ENCODE measurements around the gene PPP4C.

Gene PPP4C

DNA sequence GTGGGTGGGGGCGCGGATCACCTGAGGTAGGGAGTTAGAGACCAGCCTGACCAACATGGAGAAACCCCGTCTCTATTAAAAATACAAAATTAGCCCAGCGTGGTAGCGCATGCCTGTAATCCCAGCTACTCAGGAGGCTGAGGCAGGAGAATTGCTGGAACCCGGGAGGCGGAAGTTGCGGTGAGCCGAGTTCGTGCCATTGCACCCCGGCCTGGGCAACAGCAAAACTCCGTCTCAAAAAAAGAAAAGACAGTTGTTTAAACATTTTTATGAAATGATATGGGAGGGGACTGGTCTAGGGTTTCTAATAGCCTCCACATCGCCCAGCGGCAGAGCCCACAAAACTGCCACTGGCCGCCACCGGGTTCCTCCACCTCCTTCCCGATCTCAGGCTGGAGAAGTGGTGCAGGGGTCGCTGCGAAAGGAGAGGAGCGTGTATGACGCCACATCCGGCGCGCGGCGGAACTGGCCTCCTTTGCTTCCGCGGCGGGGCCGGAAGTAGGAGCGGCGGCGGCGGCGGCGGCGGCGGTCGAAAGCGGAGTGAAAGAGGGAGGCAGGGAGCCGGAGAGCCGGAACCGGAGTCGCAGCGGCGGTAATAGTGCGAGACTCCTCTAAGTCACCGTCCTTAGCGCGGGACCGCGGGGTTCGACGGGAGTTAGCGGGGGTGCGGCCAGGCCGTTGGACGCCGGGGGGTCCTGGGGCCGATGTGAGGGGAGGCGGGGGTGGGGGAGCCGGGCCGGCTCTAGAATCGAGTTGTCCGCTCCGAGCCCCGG, at the start of gene PPP4C:
TSS of gene PPP4C (plus strand) at position 492 of the 773 bp plus-strand sequence. CDS start 384 bp downstream, outside the sequence.
- Histone ChIP-seq H3K36me3 (ENCODE audit: low read depth) (peaks cover 63% of the 10 kb centered on the region), H3K4me1 (ENCODE audit: insufficient read depth, poor library complexity, severe bottlenecking) (peaks cover 13% of the 10 kb centered on the region), H3K9me3 (ENCODE audit: severe bottlenecking) (no peaks in the 10 kb centered on the region), H3K4me3 (ENCODE audit: severe bottlenecking) (peak within 1 kb of the TSS; percentile 87), H3K27me3 (ENCODE audit: insufficient read depth, poor library complexity, severe bottlenecking) (no peaks in the 10 kb centered on the region), H3K27ac (ENCODE audit: poor library complexity, severe bottlenecking) (peak within 1 kb of the TSS; percentile 69)
- DNase-seq (ENCODE audit: low spot score): peak; percentile 89
- ATAC-seq (ENCODE audit: low read depth): peak; percentile 89
- TF ChIP-seq, protein P1, sequence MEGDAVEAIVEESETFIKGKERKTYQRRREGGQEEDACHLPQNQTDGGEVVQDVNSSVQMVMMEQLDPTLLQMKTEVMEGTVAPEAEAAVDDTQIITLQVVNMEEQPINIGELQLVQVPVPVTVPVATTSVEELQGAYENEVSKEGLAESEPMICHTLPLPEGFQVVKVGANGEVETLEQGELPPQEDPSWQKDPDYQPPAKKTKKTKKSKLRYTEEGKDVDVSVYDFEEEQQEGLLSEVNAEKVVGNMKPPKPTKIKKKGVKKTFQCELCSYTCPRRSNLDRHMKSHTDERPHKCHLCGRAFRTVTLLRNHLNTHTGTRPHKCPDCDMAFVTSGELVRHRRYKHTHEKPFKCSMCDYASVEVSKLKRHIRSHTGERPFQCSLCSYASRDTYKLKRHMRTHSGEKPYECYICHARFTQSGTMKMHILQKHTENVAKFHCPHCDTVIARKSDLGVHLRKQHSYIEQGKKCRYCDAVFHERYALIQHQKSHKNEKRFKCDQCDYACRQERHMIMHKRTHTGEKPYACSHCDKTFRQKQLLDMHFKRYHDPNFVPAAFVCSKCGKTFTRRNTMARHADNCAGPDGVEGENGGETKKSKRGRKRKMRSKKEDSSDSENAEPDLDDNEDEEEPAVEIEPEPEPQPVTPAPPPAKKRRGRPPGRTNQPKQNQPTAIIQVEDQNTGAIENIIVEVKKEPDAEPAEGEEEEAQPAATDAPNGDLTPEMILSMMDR (IDR thresholded peaks at IDR 0.05; ENCODE audit: poor library complexity, severe bottlenecking): no peak

DNA sequence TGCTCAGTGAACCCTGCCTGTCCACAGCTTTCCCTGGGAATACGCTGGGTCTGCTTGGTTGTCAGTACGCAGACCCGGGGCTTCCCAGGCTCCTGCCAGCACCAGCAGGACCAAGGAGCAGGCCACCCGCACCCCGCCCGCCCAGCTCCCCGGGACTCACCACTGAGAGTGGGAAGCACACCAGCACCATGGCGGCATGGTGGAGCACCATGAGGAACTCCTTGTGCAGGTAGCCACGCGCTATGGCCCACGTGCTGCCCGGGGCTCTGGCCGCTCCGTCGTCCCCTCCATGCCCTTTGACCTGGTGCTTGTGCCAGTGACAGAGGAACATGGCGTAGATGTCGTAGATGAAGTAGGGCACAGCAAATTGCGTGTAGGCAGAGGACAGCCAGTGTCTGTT, 49.3 kb upstream of the PPP4C start:
- Histone ChIP-seq H3K27me3 (ENCODE audit: insufficient read depth, poor library complexity, severe bottlenecking) (peaks cover 6% of the 10 kb centered on the region), H3K27ac (ENCODE audit: poor library complexity, severe bottlenecking) (no peak overlapping the region), H3K9me3 (ENCODE audit: severe bottlenecking) (no peaks in the 10 kb centered on the region), H3K4me3 (ENCODE audit: severe bottlenecking) (no peak overlapping the region), H3K4me1 (ENCODE audit: insufficient read depth, poor library complexity, severe bottlenecking) (no peaks in the 10 kb centered on the region), H3K36me3 (ENCODE audit: low read depth) (no peaks in the 10 kb centered on the region)
- DNase-seq (ENCODE audit: low spot score): no peak
- TF ChIP-seq, protein P1 (IDR thresholded peaks at IDR 0.05; ENCODE audit: poor library complexity, severe bottlenecking): no peak
- no peak for ATAC-seq (ENCODE audit: low read depth)

DNA sequence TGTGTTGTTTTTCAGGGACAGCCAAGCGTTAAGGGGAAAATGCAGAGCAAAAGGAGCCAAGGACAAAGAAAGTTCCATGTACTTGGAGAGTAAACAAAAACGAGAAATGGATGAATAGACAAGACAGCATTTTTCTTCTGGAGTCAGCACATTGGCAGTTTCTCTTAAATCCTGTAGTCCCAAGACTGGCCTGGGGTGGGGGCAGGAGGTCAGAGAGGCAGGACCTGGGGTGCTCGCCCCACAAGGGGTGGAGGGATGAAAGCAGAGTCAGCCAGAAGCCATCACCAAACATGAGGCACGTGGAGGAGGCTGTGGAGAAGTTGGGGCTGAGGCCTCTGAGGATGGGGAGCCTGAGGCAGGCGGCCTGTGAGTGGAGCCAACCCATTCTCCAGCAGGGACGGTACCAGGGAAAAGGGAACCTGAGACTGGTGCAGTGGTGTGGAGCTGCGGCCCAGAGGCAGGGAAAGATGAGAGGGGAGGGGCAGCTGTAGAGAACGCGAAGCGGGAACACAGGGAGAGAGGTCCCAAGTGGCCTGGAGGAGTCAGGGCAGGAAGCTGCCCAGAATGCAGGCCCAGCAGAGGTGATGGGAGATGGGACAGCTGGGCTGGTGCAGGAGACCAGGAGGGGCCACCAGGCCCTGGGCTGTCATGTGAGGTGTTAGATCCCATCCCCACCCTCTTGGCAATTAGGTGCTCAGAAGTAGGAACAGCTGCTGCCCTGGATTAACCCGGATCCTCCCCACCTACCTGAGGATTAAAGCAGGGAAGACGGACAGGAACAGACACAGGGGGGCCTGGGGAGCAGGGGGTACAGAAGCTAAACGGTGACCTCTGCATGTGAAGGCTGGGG, 48.0 kb upstream of the PPP4C start:
- Histone ChIP-seq H3K4me1 (ENCODE audit: insufficient read depth, poor library complexity, severe bottlenecking) (no peaks in the 10 kb centered on the region), H3K4me3 (ENCODE audit: severe bottlenecking) (no peak overlapping the region), H3K27me3 (ENCODE audit: insufficient read depth, poor library complexity, severe bottlenecking) (peaks cover 8% of the 10 kb centered on the region), H3K27ac (ENCODE audit: poor library complexity, severe bottlenecking) (no peak overlapping the region), H3K9me3 (ENCODE audit: severe bottlenecking) (no peaks in the 10 kb centered on the region), H3K36me3 (ENCODE audit: low read depth) (no peaks in the 10 kb centered on the region)
- DNase-seq (ENCODE audit: low spot score) (no peak), ATAC-seq (ENCODE audit: low read depth) (no peak)
- TF ChIP-seq, protein P1 (IDR thresholded peaks at IDR 0.05; ENCODE audit: poor library complexity, severe bottlenecking): no peak

DNA sequence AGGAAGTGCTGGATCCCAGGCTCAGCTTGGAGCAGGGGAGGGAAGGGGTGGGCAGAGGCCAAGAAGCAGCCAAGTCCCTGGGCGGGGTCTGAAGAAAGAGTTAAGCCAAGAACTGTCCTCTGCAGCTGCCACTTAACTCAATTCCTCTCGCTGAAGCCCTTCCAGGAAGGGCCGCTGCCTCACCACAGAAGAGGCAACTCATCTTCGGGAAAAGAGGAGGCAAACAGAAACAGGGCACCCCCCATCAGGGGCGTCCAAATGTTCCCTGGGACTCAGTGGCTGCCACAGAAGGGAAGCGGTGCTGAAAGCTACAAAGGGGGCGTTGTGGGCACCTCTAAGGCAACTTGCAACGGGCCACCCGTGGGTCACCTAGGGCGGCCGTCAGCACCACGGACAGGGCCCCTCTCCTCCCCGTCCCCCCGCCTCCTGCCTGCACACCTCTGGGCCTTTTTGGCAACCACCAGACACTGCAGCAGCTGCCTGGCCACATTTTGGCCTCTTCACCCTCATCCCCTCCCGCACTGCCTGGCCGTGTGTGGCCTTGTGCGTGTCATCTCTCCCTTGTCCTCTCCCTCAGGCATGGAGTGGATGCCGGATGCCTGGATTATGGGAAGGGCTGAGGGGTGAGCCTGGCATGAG, 47.2 kb upstream of the PPP4C start:
- peak; percentile 36; the same call in 2 of the 3 replicates for ATAC-seq (ENCODE audit: low read depth)
- Histone ChIP-seq H3K27ac (ENCODE audit: poor library complexity, severe bottlenecking) (no peak overlapping the region), H3K27me3 (ENCODE audit: insufficient read depth, poor library complexity, severe bottlenecking) (peaks cover 8% of the 10 kb centered on the region)

More for the DNA sequence above, 47.2 kb upstream of the PPP4C start:
- H3K36me3 ChIP-seq (ENCODE audit: low read depth): no peaks in the 10 kb centered on the region
- H3K4me1 ChIP-seq (ENCODE audit: insufficient read depth, poor library complexity, severe bottlenecking): no peaks in the 10 kb centered on the region
- no peaks in the 10 kb centered on the region for H3K9me3 ChIP-seq (ENCODE audit: severe bottlenecking)
- no peak overlapping the region for H3K4me3 ChIP-seq (ENCODE audit: severe bottlenecking)
- no peak for DNase-seq (ENCODE audit: low spot score)
- TF ChIP-seq, protein P1 (IDR thresholded peaks at IDR 0.05; ENCODE audit: poor library complexity, severe bottlenecking): no peak

All from RWPE2 (cell line).